GM12878 (cell line): ENCODE data around the gene VWA5B2.

Source experiments
- ATF7 ChIP-seq: fragments of 450-650 bp; IDR thresholded peaks from 2 replicates; pipeline ENCODE4 v1.6.1; 2016; ENCODE audit warnings: low read depth, mild to moderate bottlenecking
- EP300 ChIP-seq, 2 experiments: fragments of 150-350 bp in 1 of 2; IDR thresholded peaks; 2 replicates each; pipeline ENCODE4 v1.6.1; 2011 to 2012; ENCODE audit warnings: low read depth in 2 of 2, low read length in 2 of 2, borderline replicate concordance in 1 of 2, improper control_type of control experiment in 1 of 2, inconsistent platforms in 1 of 2; ENCODE audit not compliant: control insufficient read depth in 1 of 2
- GABPA ChIP-seq: IDR thresholded peaks from 2 replicates; pipeline ENCODE4 v1.6.1; 2014; ENCODE audit warnings: antibody characterized with exemption, low read depth, mild to moderate bottlenecking, inconsistent platforms
- HDAC2 ChIP-seq: fragments of 200-600 bp; sonication (generic); IDR thresholded peaks from 2 replicates; pipeline ENCODE4 v1.6.1; 2017
- JUND ChIP-seq: IDR thresholded peaks from 2 replicates; pipeline ENCODE4 v1.6.1; 2012; ENCODE audit warnings: low read depth, mild to moderate bottlenecking, low read length, improper control_type of control experiment, moderate library complexity
- MXI1 ChIP-seq: fragments of 150-350 bp; IDR thresholded peaks from 2 replicates; pipeline ENCODE4 v1.6.1; 2011; ENCODE audit warnings: low read depth, mild to moderate bottlenecking, inconsistent platforms, low read length, improper control_type of control experiment
- NFYA ChIP-seq: IDR thresholded peaks from 2 replicates; pipeline ENCODE4 v1.6.1; 2011; ENCODE audit warnings: low read depth, mild to moderate bottlenecking, low read length, improper control_type of control experiment, borderline replicate concordance
- NRF1 ChIP-seq: conservative IDR thresholded peaks from 2 replicates; pipeline ENCODE4 v1.6.1; 2011; ENCODE audit warnings: mild to moderate bottlenecking, low read depth, low read length, improper control_type of control experiment
- POLR2A ChIP-seq: IDR thresholded peaks from 2 replicates; pipeline ENCODE4 v1.6.1; 2011; ENCODE audit warnings: low read depth, mild to moderate bottlenecking, low read length
- RAD21 ChIP-seq: IDR thresholded peaks from 2 replicates; pipeline ENCODE4 v1.6.1; 2011; ENCODE audit warnings: mild to moderate bottlenecking, low read depth, low read length, moderate library complexity; ENCODE audit not compliant: insufficient read depth
- TAF1 ChIP-seq: IDR thresholded peaks from 2 replicates; pipeline ENCODE4 v1.6.1; 2011; ENCODE audit warnings: mild to moderate bottlenecking, low read depth, low read length, borderline replicate concordance
- TF ChIP-seq, protein P1 (sequence below), 3 experiments: IDR thresholded peaks in 2 of 3; conservative IDR thresholded peaks in 1 of 3; 2 replicates each; pipeline ENCODE4 v1.5.1; 2011; ENCODE audit warnings: low read depth in 3 of 3, low read length in 3 of 3, mild to moderate bottlenecking in 3 of 3, control low read depth in 2 of 3, moderate library complexity in 2 of 3, inconsistent platforms in 1 of 3, mixed read lengths in 1 of 3; ENCODE audit not compliant: control insufficient read depth in 2 of 3, insufficient read depth in 1 of 3; ENCODE audit errors: extremely low read depth in 1 of 3
- TF ChIP-seq, protein P2 (sequence below): IDR thresholded peaks from 2 replicates; pipeline ENCODE4 v1.6.1; 2012; ENCODE audit warnings: improper control_type of control experiment, low read depth, low read length; ENCODE audit not compliant: insufficient replicate concordance

DNA sequence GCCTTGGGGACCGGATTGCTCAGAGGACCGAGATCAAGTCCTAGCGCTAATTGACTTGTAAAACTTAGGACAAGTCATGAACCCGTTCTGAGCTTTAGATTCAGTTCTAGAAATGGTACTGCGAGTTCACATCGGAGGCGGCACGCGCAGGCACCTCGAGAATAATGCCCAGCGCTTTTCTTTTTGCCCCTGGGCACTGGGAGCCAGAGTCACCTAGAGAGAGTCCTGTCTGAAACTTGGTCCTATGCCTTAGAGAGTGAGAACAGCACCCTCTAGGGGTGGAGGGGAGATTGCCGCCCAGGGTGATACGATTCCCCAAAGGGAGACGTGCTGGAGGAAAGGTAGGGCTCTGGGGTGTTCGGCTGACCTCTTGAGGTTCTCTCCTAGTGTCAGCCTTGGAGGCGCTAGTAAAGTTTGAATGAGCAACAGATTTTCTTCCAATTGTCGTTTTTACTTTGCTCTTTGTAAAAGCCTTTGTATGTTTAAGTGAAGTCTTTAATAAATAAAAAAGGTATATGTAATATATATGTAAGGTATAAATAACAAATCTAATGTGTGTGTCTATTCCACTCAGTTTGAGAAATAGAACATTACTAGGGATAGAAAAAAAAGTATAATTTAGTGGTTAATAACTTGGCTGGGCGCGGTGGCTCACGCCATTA, 20.9 kb downstream of the VWA5B2 start:
- TF ChIP-seq NRF1 (no peak), HDAC2 (no peak), POLR2A (no peak), RAD21 (peak; percentile 79), NFYA (no peak), EP300 (IDR thresholded peaks at IDR 0.05; ENCODE audit: borderline replicate concordance in 1 of 2, control insufficient read depth in 1 of 2, low read depth in 2 of 2, low read length in 2 of 2) (no peak), MXI1 (0 out of 2 replicates have a peak, but pooled peaks have one; percentile 48), ATF7 (no peak), GABPA (no peak), JUND (no peak), TAF1 (no peak)
- TF ChIP-seq, protein P1, sequence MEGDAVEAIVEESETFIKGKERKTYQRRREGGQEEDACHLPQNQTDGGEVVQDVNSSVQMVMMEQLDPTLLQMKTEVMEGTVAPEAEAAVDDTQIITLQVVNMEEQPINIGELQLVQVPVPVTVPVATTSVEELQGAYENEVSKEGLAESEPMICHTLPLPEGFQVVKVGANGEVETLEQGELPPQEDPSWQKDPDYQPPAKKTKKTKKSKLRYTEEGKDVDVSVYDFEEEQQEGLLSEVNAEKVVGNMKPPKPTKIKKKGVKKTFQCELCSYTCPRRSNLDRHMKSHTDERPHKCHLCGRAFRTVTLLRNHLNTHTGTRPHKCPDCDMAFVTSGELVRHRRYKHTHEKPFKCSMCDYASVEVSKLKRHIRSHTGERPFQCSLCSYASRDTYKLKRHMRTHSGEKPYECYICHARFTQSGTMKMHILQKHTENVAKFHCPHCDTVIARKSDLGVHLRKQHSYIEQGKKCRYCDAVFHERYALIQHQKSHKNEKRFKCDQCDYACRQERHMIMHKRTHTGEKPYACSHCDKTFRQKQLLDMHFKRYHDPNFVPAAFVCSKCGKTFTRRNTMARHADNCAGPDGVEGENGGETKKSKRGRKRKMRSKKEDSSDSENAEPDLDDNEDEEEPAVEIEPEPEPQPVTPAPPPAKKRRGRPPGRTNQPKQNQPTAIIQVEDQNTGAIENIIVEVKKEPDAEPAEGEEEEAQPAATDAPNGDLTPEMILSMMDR (IDR thresholded peaks at IDR 0.05 in 2 of 3, conservative IDR thresholded peaks at IDR 0.05 in 1 of 3; ENCODE audit: control insufficient read depth in 2 of 3, extremely low read depth in 1 of 3, insufficient read depth in 1 of 3, low read depth in 3 of 3, low read length in 3 of 3), result peak; percentile 96 to 97 (median 96)
- TF ChIP-seq, protein P2, sequence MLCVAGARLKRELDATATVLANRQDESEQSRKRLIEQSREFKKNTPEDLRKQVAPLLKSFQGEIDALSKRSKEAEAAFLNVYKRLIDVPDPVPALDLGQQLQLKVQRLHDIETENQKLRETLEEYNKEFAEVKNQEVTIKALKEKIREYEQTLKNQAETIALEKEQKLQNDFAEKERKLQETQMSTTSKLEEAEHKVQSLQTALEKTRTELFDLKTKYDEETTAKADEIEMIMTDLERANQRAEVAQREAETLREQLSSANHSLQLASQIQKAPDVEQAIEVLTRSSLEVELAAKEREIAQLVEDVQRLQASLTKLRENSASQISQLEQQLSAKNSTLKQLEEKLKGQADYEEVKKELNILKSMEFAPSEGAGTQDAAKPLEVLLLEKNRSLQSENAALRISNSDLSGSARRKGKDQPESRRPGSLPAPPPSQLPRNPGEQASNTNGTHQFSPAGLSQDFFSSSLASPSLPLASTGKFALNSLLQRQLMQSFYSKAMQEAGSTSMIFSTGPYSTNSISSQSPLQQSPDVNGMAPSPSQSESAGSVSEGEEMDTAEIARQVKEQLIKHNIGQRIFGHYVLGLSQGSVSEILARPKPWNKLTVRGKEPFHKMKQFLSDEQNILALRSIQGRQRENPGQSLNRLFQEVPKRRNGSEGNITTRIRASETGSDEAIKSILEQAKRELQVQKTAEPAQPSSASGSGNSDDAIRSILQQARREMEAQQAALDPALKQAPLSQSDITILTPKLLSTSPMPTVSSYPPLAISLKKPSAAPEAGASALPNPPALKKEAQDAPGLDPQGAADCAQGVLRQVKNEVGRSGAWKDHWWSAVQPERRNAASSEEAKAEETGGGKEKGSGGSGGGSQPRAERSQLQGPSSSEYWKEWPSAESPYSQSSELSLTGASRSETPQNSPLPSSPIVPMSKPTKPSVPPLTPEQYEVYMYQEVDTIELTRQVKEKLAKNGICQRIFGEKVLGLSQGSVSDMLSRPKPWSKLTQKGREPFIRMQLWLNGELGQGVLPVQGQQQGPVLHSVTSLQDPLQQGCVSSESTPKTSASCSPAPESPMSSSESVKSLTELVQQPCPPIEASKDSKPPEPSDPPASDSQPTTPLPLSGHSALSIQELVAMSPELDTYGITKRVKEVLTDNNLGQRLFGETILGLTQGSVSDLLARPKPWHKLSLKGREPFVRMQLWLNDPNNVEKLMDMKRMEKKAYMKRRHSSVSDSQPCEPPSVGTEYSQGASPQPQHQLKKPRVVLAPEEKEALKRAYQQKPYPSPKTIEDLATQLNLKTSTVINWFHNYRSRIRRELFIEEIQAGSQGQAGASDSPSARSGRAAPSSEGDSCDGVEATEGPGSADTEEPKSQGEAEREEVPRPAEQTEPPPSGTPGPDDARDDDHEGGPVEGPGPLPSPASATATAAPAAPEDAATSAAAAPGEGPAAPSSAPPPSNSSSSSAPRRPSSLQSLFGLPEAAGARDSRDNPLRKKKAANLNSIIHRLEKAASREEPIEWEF, result no peak
